Measurements from ENCODE around the gene CASP7.

The CASP7 gene

GRCh38 chr10:113712755-113713639 lies 33.3 kb downstream of the CASP7 start:
- no peak for DNase-seq

- no peak for DNase-seq
These were observed 33.9 kb downstream of the CASP7 start for GRCh38 chr10:113713640-113713982.

DNA sequence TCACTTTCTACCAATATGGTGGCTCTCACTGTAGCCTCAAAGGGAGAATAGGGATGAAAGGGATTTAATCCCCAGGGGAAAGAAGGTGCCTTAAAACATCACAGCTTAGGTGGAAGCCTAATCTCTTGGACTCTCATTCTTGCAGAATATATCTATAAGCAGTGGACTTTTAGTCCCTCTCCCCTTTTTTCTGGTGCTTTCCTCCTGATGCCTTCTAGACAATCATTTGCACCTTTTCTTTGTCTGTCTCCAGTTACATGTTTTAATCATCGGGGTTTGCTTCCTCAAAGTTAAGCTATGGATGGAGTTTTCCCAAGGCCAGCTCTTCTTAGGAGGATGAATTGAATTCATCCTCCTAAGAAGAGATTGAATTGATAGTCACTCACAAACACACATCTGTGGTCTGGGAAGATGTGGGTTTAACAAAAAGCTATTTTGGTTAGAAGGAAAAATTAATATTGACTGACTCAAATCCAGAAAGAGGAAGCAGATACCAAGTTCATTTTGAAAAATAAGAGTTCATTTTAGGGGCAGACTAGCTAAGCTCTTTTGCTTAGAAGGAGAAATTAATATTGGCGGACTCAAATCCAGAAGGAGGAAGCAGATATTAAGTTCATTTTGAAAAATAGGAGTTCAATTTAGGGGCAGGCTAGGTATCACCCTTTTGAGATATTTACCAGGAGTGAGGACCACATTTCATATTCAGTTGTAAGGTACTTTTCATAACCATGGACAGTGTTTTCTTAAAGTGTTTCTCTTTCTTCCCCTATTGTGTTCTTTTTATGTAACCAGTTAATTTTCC lies 36.6 kb downstream of the CASP7 start:
- no peak for DNase-seq

DNA sequence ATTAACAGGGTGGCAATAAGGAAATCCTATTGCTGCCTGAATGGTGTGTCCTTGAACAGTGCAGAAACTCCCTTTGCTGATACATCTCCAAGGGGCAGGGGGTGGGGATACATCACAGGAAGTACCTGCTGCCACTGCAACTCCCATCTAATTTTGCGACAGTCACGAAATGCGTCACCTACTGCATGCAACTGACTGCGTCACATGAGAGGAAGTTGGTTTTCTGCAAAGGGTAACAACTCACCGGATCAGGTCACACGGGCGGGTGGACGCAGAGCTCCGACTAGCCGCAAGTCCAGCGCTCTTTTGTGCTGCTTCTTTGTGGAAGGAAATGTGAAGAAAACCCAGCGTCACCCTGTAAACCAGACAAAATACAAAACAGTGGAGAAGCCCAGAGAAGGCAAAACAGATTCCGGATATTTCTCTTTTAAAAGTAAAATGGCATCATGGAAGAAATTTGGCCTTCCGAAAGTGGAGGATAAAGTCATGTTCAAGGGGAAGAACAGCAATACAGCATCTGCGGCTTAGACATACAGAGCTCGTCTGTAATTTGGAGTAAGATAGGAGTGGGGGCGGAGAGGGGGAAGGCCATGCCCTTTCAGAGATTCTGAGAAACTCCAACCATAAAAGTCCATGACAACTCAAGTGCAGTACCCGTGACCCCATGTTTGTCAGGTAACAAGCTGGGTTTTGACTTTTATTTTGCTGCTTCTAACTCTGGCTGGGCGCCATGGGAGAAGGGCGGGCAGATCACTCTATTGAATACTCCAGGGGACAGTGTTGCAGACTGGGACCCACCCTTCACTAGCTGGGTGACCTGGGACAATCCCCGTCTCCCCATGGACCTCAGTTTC lies 39.5 kb downstream of the CASP7 start:
- DNase-seq = peak; percentile 82

- peak; percentile 7 for DNase-seq
These were observed 40.7 kb downstream of the CASP7 start for GRCh38 chr10:113720386-113720785.

DNA sequence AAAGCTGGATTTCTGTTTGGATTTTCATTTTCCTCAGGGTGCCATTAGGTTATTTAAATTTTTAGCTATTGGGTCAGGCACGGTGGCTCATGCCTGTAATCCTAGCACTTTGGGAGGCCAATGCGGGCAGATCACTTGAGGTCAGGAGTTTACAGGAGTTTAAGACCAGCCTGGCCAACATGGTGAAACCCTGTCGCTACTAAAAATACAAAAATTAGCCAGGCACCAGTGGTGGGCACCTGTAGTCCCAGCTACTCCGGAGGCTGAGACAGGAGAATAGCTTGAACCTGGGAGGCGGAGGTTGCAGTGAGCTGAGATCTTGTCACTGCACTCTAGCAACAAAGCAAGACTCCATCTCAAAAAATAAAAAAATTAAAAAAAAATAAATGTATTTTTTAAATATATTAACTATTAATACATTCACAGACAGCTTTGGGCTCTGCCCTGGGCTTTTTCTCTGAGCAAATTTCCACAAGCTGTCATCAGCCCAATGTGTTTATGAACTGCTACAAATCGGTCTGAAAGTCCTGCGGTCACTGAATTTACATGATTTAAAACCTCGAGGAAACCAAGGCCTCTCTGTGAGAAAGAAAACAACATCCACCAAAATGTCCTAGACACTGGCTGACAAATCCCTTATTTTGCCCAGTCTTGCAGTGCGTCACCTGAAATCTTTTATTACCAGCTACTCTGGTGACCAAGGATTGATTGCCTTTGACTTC lies 52.6 kb downstream of the CASP7 start:
- no peak for DNase-seq

DNA sequence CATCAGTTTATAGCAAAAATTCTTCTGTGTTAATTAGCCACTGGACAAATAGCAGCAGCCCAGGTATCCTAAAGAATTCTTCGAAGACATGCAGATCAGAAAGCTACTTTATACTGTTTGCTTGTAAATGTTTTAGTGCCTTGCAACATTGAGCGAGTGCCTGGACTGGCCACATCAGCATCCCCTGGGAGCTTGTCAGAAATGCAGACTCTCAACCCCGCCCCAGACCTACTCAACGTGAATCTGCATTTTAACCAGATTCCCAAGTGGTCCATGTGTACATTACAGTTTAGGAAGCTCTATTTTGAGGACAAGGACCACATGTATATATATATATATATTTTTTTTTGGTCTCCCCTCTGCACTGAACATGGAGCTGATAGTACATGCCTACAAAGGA lies 53.3 kb downstream of the CASP7 start:
- no peak for DNase-seq

GRCh38 chr10:113733635-113734034 lies 53.9 kb downstream of the CASP7 start:
- DNase-seq = no peak

DNA sequence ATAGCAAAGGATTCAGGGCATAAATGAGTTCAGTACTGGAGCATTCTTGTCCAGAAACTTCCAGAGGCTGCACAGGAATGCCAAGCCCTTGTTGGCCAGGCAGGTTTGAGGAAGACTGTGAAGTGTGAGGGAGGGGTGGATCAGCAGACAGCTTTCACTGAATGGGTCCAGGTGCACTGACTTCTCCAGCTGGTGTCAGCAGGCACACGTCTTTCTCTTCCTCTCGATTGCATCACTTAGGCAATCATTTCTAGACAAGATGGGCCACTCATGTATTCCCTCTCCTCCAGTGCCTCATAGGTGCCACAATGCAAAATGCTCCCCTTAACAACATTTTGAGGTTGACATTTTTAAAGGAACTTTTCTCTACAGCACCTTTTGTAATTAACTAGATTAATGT lies 56.2 kb downstream of the CASP7 start:
- peak; percentile 55 for DNase-seq

- DNase-seq = no peak
These were observed 56.9 kb downstream of the CASP7 start for GRCh38 chr10:113736576-113736975.

- DNase-seq = no peak
These were observed 59.3 kb downstream of the CASP7 start for GRCh38 chr10:113739031-113739430.

DNA sequence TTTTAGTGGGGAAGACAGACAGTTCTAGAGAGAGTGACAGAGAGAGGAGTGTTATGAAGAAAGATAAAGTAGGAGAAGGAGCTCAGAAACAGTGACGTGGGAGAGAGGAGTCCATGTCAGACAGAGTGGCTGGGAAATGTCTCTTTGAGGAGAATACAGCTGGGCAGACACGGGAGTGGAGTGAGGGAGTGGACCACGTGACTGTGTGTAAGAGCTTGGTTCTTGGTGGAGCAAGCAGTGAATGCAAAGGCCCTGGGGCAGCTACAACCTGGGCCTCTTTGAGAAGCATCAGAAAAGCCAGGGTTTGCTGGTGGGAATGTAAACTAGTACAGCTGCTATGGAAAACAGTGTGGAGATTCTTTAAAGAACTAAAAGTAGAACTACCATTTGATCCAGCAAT lies 59.9 kb downstream of the CASP7 start:
- no peak for DNase-seq

- no peak for DNase-seq
These were observed 61.1 kb downstream of the CASP7 start for GRCh38 chr10:113740850-113741249.

- no peak for DNase-seq
These were observed 62.8 kb downstream of the CASP7 start for GRCh38 chr10:113742466-113742865.

DNA sequence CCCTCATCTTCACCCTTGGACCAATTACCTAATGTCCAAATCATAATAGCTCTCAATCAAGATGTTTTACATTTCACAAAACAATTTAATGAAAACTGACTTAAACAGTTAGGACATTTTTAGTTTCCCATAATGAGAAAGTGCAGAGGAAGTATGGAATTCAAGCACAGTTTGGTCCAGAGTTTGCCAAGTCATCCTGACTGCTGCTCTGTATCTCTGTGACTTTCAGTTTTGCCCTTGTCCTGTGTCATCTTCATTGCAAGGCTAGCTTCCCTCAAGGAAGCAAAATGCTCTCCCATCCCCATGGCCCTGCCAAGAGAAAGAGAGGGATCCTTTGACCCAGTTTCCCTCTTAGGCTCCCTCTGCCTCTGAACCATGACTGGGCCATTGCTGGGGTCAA lies 63.9 kb downstream of the CASP7 start:
- DNase-seq = no peak

DNA sequence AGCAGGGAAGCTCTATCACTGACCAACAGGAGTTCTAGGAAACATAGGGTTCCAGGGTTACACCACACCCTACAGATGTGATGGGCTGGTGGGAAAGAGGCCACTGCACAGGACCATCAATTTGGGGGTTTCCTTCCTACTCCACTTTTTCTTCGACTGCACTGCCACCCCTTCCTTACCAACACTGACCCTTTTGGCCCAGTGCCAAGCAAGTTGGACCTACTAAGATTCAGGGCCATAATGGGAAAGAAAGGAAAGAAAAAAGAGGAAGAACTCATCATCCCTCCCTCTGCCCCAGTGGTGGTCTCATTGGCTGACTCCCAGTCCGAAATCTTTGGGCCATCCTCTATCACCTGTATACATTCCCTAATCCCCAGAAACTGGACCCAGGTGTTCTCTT lies 65.7 kb downstream of the CASP7 start:
- DNase-seq = no peak

- no peak for DNase-seq
These were observed 66.7 kb downstream of the CASP7 start for GRCh38 chr10:113746217-113746957.

DNA sequence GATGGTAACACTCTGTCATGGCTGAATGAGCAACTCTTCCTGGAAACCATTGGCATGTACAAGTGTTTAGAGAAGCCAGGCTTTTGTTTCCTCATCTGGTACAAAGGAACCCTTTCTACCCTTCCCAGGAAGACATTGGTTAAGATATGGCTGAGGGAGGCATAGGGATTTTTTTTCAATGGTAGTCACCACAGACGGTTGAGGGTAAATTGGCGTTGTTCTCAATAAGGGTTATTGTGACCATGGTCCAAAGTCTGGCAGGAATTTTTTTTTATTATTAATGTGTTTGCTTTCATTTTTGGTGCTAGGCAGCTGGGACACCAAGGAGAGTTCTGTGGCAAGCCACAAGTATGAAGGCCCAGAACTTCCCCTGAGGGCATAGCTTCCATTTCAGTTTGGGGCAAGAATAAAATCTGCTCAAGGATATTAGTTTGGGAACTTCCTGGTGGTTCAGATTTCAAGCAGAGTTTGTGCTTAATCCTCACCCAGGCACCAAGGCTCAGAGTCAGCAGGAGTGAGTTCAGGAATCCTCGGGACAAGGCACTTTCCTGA lies 71.5 kb downstream of the CASP7 start, which contains the start of gene PLEKHS1:
TSS of gene PLEKHS1 (plus strand) at position 502 of the 552 bp plus-strand sequence. CDS start 3,596 bp downstream, outside the sequence.
- no peak for DNase-seq

- DNase-seq = no peak
These were observed 72.8 kb downstream of the CASP7 start for GRCh38 chr10:113752553-113752952.

DNA sequence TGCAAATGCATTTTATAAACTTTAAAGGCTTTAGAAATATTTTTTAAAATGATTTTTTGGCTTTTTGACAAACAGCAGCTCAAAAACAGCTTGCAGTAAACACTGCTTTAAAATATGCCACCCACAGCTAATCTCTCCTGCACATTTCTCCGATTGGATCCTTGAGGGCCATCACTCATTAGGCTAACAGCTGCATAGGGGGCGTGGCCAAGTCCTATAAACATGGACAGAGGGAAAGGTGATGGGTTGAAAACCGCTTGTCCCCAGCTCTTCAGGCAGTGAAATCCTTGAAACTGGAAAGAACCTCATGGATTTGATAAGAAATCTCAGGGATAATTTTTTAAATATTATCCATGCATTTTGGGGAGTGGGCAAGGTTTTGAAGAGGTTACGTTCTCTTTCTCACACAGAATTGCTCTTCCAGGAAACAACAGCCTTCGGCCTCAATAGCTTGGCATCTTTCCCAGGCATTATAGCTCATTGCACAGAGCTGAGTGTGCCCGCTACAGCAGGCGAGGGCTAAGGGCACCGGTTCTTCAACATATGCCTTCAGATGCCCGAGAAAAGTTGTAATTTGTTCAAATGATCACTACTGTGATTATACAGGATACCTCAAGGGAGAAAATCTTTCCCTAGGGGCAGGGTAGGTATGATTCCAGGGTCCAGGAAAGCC lies 73.4 kb downstream of the CASP7 start:
- DNase-seq = peak; percentile 41

GRCh38 chr10:113754125-113754524 lies 74.4 kb downstream of the CASP7 start:
- DNase-seq = no peak
